Stomach (tissue), 4 donors: ENCODE data around the gene RNLS.

ENCODE experiments used
- EP300 ChIP-seq: sonication (generic); formaldehyde crosslinking; IDR thresholded peaks from one replicate; pipeline ENCODE4 v1.6.1; 2017; ENCODE audit warnings: antibody characterized with exemption
- POLR2A ChIP-seq, 4 donors: fragments of 450-650 bp; IDR thresholded peaks; one replicate each; pipeline ENCODE4 v1.6.1; 2016; ENCODE audit warnings: antibody characterized with exemption in 4 of 4, control low read depth in 2 of 4, mild to moderate bottlenecking in 1 of 4, moderate library complexity in 1 of 4

DNA sequence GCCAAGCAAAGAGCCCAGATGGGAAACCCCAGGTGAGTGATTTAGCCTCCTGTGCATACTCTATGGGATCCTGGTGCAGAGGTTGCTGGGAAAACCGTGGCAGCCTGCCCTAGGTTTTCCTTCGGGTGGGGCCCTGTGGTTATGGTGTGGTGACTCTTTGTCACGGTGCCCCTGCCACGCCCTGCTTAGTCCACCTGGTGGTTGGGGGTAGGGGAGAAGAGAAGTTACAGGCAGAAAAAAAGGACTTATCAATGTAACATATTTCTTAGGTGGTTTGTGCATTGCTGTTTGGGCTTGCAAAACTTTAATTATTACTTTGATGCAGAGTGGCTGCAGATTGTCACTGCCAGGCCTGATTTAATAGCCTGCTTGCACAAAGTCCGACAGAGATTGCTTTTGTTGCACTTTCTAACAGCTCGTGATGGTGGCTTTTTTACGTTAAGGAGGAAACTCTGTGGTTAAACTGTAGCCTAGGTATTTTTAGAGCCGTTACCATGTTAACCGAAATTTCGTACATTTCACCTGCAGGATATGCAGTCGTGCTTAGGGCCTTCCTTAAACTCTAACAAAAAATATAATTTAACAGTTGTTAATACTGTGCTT lies 197.4 kb downstream of the RNLS start:
- TF ChIP-seq EP300 = no peak
- no peak for TF ChIP-seq POLR2A (IDR thresholded peaks at IDR 0.05)
